ENCODE results near the gene HTATIP2.
A peak's percentile ranks its signal among the peaks of the same experiment; 100 is the strongest.
"Not testable (repeated sequence)": the region's sequence is repeated elsewhere in the genome, so short reads cannot be mapped to it uniquely, and the experiment has no call there.

The HTATIP2 gene

DNA sequence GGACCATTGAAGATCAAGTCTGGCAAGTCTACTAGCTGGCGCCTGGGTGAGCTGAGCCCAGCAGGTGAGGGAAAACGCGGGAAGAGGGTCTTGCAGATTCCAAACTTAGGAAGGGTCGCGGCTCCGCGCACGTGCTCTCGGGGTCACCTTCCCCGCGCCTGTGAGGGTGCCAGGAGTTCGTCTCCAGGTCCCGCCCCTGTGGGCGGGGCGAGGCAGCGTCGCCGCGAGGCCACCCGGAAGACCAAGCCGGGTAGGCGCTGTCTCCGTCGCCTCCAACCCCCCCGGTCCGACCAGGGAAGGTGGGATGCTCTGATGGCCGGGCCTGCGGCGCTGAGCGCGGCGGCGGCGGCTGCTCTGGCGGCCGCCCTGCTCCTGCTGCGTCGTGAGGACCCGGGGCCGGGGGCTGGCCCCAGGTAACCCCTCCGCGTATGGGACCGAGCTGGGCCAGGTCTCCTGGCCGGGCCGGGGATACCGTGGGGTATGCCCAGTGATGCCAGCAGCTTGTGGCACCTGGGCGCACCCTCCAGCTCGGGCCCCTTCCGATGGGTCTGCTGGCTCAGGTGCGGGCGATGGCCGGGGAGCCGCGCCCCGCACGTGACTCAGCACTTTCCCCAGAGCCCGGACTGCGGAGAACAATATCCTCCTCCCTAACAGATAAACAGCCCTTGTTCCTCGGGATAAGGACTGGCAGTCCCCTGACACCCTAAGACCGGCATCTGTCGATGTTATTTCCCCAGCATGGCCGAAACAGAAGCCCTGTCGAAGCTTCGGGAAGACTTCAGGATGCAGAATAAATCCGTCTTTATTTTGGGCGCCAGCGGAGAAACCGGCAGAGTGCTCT, at the start of gene HTATIP2:
TSS of gene HTATIP2 (plus strand) at position 215 of the 841 bp plus-strand sequence. CDS start at position 739, 524 bp downstream.
- peak; percentile 24 to 41 for DNase-seq

DNA sequence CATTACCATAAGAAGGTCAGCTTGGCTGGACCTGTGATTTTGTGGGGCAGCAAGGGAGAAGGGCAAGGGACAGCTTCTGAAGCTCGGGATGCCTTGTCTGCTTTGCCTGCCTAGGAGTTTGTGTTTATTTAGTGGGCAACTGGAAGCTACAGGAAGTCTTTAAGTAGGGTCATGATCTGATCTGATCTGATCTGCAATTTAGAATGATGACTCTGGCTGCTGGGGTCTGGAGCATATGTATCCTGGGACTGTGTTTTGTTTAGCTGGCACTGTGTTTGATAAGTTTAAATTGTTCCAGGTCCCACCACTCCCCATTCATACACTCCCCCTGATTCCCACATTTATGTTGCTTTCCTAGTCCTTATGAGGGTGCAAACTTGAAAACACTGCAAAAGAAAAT, 47.7 kb upstream of the HTATIP2 start:
- DNase-seq: no peak

DNA sequence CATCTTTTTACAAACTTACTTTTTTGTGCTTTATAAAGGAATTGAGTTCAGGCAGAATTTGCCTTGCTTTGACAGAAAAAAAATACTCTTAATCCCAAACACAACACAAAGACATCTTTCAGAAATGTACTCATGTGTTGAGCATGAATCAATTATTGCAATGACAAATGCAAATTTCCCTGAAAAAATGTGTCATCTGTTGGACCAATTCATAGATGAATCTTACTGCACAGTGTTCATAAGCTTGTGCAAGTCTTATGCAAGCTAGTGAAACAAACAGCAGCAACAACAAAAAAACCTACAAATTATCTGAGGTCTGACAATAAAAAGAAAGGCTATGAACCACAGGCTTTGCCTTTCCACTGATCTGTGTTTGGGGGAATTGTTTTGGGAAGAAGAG, 42.3 kb upstream of the HTATIP2 start:
- no peak for DNase-seq

DNA sequence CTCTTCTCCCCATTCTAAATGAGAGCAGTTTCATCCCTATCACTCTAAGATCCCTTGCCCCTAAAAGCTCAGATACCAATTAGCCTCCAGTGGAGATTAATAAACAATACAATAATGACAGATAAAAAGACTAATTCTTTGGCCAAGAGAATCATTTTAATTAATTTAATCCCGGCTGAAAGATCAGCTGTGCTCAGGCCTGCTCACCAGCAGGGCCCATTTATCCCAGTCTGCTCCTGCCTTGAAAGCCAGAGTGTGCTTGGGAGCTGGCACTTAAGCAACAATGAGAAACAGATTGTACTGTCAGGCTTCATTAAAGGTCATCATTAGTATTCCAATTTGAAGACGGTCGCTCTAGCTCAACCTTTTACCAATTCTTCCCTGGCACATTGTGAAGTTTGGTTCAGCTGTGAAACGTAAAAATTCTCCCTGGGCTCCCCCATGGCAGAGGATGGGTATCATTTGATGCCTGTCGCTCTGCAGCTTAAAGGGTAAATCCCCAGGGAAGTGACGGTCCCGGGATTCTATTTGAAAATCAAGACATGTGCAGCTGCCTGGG, 36.1 kb upstream of the HTATIP2 start:
- DNase-seq: no peak

DNA sequence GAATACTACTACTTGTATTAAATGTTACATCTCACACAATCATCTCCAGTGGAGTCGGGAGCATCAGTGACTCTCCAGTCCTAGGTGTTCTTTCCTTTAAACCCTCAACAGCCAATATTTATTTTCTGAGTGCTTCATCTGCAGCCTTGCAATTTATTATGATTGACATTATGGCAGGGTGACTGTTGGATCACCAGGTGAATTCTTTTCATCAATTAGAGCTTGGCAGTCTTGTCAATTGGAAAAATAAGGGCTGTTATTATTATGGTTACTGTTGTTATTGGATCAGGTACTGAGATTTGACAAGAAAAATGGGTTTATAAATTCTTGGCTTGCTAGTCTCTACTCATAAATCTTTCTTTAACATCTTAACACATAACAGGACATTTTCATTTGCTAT, 27.5 kb upstream of the HTATIP2 start:
- DNase-seq: no peak

DNA sequence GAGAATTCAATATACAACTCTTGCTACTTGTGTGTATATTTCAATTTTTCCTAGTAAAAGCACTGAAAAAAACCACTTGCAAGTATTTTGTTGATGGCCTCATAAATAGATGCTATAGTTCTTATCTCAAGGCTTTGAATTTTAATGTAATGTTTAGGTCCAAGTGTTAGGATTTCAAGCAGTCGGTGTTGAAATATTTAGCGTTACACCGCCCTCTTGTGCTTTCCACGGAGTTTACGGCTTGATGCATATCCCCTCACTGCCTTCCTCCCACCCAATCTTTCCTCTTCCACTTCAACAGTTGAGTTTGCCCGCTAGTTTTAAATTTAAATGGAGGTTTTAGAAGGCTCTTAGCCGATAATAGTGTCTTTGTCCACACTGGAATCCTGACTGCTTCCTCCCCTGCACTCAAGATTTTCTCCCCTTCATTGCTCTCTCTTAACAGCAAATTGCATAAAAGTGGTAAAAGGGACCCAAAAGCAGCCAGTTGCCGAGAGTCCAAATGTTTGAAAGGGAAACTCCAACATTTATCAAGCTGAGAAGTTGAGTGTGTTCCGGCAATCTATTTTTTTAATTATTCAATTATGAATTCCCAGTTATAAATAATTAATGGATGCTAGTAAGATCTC, 25.9 kb upstream of the HTATIP2 start:
- peak; percentile 12 to 35 for DNase-seq

DNA sequence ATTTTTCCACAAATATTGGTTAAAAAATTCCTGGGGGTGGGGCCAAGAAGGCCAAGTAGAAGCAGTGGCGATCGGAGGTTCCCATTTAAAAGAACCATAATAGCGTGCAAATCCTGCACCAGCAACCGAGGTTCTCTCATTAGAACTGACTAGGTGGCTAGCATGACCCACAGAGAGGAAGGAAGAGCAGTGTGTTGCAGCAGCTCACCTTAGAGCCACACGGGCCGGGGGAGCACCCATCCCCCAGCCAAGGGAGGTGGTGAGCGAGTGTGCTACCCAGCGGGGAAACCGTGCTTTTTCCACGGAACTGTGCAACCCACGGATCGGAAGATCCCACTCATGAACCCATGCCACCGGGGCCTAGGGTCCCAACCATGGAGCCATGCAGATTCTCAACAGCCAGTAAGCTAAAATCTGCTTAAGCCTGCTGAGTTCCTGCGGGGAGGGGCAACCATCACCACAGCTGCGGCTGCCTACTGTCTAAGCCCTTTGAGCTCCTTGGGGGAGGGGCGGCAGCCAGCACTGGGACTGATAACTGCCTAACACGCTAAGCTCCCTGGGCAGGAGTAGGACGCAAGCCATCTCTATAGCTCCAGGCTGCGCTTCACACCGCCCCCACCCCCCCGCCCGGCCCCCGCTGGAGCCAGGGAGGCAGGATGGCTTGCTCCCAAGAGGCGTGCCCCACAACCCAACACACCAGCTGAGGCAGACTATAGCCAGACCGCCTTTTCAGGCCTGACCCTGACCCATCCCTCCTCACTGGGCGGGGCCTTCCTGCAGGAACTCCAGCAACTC, 21.0 kb upstream of the HTATIP2 start:
- no peak for DNase-seq

DNA sequence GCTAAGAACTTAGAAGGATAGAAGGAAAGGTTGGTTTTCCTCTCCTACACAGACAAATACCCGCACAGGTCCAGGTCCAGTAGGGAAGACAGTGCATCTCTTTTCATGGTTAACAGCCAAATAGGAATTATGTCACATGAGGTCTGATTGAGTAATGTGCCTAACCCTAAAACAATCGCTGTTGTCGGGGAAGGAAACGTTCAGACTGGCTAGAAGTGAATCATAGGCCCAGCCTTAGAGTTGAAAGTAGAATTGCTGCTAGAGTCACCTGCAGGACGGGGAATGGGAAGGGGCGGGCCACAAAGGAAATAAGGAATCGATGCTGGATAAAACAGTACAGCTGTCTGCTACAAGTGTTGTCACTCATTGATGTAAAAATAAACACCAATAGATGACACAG, 12.4 kb upstream of the HTATIP2 start:
- no peak for DNase-seq

DNA sequence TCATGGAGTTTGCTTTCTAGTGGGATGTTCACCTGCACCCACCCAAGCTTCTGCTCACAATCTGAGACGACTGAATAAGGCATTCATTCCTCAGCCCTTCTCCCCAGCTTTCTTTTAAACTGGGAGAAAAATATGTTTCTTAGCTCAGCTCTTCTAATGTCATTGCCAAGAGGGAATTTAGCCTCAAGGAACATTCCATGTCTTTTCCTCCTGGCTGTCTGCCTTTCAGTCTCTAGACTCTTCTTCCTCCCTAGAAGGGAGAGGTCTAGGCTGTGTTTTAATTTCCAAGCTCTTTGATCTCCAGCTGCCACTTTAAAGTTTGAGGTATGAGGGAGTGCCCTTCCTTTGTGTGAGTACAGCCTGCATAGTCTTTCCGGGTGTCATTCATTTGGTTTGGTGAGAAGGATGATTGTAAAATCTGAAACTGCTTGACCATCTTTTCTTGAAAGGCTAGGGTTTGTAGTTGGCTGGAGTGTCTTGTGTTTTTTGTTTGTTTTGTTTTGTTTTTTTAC, 11.7 kb upstream of the HTATIP2 start:
- no peak for DNase-seq

DNA sequence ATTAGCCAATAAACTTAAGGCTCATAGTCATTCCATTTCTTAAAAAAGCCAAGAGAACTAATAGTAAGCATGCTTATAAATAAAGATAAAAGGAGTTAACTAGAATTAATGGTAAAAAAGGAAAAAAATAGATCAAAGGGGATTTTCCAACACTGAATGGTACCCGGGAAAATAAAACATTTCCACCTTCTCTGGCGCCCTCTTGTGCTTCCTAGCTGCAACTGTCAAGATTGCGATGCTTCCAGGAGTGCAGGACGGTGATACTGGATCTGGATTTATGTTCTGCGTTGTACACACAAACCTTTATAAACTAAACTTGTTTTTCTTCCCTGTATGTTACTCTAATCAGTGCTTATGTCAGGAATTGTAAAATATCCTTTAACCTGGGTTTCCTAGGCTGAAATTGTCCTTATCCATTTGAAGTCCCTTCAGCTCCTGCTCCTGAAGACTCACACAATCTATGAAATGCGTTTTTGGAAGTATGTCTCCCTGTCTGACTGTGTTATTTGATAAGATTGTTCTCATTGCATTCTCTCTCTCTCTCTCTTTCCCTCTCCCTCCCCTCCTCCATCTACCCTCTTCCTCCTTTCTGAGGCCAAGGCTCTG, 9.6 kb upstream of the HTATIP2 start:
- peak; percentile 44 to 57 for DNase-seq

DNA sequence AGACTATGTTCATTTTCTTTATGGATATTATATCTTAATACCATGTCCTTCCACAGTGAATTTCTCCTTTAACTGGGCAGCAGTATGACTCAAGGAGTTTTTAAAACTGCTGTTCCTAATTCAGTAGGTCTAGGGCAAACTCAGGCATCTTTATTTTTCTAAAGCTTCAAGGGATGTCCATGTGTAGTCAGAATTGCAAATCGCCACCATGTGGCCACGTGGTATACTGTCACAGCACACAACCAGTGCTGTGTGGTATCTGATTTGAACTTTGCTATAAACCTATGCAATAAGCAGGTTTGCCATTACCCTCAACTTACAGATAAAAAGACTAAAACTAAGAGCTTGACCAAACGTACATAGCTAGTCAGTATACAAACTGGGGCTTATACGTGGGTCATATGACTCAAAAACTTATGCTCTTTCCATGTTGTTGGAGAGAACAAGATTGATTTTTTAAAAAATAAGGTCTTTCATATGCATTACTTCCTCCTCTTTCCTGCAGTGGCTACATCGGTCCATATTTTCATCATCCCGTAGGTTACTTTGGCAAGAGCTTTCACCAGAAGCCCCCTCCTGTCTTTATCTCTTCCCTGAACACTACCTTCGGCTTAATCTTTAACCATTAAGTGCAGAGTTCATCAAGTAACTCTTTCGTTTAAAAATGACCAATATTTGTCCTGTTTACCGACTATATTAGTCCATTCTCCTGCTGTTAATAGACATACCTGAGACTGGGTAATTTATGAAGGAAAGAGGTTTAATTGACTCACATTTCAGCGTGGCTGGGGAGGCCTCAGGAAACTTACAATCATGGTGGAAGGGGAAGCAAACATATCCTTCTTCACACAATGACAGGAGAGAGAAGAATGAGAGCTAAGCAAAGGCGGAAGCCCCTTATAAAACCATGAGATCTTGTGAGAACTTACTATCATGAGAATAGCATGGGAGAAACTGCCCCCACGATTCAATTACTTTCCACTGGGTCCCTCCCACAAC, 8.0 kb upstream of the HTATIP2 start:
- DNase-seq: peak; percentile 1 to 46

DNA sequence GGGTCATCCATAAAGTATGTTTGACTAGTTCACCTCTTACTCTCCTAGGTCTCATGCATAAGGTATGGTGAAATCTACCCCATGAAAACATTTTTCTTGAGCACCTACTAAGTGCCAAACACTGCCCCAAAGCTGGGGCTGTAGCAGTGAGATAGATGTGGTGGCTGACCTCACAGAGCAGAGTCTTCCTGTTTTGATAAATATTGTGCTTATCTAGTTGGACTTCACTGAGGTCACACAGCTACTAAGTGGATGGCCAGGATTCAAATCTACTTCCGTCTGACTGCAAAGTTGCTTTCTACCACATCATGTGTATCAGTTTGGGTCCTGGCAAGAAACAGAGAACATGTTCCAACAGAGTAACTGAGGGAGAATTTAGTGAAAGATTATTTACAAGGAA, 6.4 kb upstream of the HTATIP2 start:
- DNase-seq: no peak

DNA sequence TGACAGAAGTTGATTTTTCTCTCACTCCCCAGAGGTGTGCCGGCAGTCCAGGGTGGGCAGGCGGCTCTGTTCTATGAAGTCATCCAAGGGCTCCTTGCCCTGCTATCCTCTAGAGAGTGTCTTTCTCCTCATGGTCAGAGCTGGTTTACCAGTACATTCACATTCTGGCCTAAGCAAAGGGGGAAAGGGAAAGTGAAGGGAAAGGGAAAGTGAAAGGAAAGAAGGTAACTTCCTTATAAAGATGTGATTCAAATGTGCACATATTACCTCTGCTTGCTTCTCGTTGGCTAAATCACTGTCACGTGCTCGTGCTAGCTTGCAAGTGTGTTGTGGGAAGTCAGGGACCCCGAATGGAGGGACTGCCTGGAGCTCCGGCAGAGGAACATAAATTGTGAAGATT, 2.9 kb upstream of the HTATIP2 start:
- DNase-seq: no peak

DNA sequence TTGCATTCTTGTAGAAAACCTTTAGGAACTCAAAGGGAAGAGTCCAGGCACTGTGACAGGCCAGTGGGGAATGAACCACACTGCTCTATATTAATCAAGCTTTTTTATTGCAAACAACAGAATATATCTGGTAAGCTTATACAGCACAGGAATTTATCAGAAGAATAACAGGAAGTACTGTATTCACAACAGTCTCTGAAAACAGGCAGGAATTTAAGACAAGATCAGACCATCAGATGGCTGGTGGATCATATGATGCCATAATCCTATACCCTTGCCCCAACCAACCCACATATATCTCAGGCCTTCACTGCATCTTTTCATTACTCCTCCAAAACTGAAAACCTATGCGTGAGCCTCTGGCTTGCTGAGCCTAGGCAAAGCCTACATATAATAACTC, 1.0 kb upstream of the HTATIP2 start:
- no peak for DNase-seq

DNA sequence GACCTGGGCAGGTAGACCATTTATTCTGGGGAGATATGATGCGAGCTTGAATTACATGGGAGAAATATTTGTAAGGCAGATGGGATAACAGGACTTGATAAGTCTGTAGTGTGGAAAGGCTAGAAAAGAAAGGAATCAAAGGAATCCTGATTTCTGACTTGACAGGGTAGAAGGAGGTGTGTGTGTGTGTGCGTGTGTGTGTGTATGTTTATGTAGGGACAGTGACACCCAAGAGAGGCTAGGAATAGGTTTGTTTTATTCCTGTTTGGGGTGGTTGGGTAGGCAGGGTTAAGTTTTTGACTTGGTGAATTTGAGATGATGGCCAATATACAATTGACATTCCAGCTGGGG, 390 bp upstream of the HTATIP2 start:
- DNase-seq: no peak

DNA sequence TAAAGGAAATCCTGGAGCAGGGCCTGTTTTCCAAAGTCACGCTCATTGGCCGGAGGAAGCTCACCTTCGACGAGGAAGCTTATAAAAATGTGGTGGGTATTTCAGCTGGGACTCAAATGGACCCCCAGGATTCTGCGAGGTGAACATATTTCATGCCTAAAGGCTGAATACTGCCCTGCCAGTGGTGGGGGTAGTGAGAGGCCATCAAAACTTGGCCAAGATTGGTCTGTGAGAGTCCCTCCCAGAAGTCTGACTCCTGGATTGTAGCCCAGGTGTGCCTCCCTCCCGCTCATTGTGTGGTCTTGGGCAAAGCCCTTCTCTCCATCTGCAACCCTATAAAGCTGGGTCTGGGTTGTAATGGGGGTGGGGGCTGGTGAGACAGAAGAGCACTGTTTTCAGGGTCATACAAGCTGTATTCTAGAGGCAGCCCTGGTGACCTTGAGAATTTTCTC, 853 bp downstream of the HTATIP2 start:
- no peak for DNase-seq

DNA sequence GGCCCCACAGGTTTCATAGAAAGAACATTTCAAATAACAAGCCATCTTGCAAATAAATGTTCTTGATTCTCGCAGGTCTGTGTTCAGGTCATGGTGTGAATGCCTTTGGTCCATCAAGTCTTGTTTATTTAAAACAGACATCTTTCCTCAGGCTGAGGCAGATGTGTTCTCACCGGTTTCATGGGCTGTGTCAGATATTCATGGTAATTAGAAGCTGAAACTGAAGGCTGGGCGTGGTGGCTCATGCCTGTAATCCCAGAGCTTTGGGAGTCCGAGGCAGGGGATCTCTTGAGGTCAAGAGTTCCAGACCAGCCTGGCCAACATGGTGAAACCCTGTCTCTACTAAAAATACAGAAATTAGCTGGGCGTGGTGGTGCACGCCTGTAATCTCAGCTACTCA, 2.0 kb downstream of the HTATIP2 start:
- not testable (repeated sequence) for DNase-seq

DNA sequence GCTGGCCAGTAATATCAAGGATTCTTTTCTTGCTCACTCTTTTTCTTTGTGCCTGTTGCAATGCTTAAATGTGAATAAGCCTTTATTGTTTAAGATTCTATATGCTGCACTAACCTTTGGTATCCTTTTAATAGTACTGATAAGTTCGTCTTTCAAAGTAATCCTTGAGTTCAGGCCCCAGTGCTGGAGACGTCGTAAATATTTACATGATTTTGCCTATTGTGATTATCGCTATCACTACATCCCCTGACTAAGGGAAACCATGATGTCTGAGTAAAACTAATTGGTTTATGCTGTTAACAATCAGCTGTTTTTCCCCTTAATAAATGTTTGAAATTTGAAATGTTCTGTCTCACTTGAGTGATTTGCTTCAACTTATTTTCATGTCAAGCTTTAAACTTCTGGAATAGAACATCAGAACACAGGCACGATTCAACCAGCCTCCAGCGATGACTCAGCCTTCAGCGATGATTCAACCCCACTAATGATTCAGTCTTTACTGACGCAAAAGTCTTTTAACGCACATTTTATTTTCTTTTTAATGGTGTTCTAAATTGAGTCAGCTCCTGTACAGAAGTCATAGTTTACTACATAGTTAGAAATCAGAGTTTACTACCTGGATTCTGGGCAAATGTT, 3.9 kb downstream of the HTATIP2 start:
- no peak for DNase-seq

DNA sequence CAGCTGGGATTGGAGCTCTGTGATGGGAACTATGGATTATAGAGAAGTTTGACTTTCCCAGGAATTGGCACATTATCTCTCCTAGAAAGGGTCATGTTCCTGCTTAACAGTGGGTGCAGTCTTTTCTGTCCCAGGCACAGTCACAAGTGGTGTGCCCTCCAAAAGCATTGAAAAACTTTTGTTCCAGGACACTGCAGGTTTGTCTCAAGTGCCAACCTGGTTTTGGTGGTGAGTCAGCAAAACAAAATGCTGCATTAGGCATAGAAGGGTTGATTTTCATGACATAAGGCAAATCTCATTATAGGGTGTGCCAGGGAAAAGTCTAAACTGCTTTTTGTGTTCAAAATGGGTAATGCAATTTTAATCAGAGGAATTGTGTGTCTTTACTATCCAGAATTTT, 4.9 kb downstream of the HTATIP2 start:
- DNase-seq: no peak

DNA sequence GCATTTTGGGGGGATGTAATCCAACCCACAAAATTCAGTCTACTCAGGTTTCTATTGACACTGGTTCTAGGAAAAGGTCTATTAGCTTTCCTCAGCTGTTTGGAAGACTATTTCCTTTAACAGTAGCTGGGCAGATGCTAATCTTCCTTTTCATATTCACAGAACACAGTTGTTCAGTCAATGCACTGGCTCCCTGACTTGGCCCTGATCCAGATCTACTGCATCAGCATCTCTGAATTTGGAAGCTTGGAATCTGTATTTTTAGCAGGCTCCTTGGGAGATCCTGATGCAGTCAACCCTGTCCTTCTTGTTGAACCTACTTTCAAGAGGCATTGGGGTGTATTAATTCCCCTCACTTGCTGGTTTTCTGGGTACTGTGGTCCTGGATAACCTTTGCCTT, 6.3 kb downstream of the HTATIP2 start:
- no peak for DNase-seq

DNA sequence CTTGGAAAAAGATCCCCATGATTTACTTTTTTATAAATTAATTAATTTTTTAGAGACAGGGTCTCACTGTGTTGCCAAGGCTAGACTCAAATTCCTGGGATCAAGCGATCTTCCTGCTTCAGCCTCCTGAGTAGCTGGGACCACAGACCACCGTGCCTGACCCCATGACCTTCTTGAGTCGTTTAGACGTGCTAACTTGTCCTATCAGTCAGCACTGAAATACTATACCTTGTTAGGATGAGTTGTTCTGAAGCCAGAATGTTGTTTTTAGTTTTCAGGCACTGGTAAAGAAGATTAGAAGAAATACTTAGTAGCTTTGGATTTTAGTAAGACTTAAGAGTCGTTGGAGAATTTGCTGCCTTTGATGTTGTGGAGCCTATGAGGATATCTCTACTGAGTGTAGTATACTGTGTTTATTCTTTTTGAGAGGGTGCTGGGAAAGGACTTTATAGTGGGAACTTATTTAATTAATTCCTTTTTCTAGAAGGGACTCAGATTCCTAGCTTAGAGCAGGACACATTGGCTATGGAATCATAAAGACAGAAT, 8.6 kb downstream of the HTATIP2 start:
- DNase-seq: no peak

Measured in NCI-H2081 (cell line).